Transverse colon (tissue), 4 donors: Measurements from ENCODE around the gene ATP9B. TPM values are rescaled to one million over a fixed set of nuclear protein-coding genes. Genes with fewer than 3 reads are reported as not detected.

Source experiments
- DNase-seq: peaks from one replicate; pipeline ENCODE4 v3.0.0-alpha.2; 2019
- H3K27ac ChIP-seq, 4 donors: fragments of 200-600 bp; sonication (generic); 2 replicates each; pipeline ENCODE4 v1.5.1; 2016 to 2018; ENCODE audit warnings: inconsistent platforms in 4 of 4
- H3K27me3 ChIP-seq: fragments of 200-600 bp; sonication (generic); 2 replicates; pipeline ENCODE4 v1.5.1; 2017; ENCODE audit warnings: inconsistent platforms
- H3K36me3 ChIP-seq, 4 donors: fragments of 200-600 bp; sonication (generic); 2 replicates each; pipeline ENCODE4 v1.5.1; 2017 to 2019; ENCODE audit warnings: inconsistent platforms in 4 of 4
- H3K4me1 ChIP-seq, 4 donors: fragments of 200-600 bp; sonication (generic); 2 replicates each; pipeline ENCODE4 v1.5.1; 2017 to 2020; ENCODE audit warnings: inconsistent platforms in 4 of 4
- H3K4me3 ChIP-seq, 4 donors: fragments of 200-600 bp; sonication (generic); 1 replicate in 1 of 4; 2 replicates in 3 of 4; pipeline versions ENCODE4 v1.5.1 to v1.6.1; 2017 to 2019; ENCODE audit warnings: inconsistent platforms in 4 of 4
- H3K9me3 ChIP-seq, 2 donors: fragments of 200-600 bp; sonication (generic); 2 replicates each; pipeline ENCODE4 v1.5.1; 2017 to 2019; ENCODE audit warnings: inconsistent platforms in 2 of 2
- CTCF ChIP-seq, 5 experiments: fragments of 200-600 bp in 3 of 5; fragments of 450-650 bp in 2 of 5; sonication (generic) in 3 of 5; IDR thresholded peaks; 1 replicate in 2 of 5; 2 replicates in 3 of 5; pipeline ENCODE4 v1.5.1; 2016 to 2017; ENCODE audit warnings: antibody characterized with exemption in 5 of 5, inconsistent platforms in 3 of 5, mild to moderate bottlenecking in 2 of 5, moderate library complexity in 1 of 5
- EP300 ChIP-seq: sonication (generic); formaldehyde crosslinking; IDR thresholded peaks from one replicate; pipeline ENCODE4 v1.6.1; 2017; ENCODE audit warnings: antibody characterized with exemption, low read depth
- POLR2A ChIP-seq: fragments of 450-650 bp; IDR thresholded peaks from one replicate; pipeline ENCODE4 v1.6.1; 2016; ENCODE audit warnings: antibody characterized with exemption, mild to moderate bottlenecking, moderate library complexity
- POLR2AphosphoS5 ChIP-seq, 3 donors: sonication (generic); formaldehyde crosslinking; IDR thresholded peaks; one replicate each; pipeline ENCODE4 v1.6.1; 2016; ENCODE audit warnings: antibody characterized with exemption in 3 of 3
- WGBS, 2 donors: methylation state at CpG; one replicate each; pipeline ENCODE4 v1.1.5; 2018; ENCODE audit warnings: low coverage in 1 of 2; 5-methylcytosine and 5-hydroxymethylcytosine counted together
- in situ Hi-C, 4 donors: fragments of 200-750 bp; cut with MboI; loops; one replicate each; pipeline versions ENCODE4 v1.15.0 to v1.15.1; 2017; ENCODE audit warnings: low sequenced_read_pairs in 3 of 4, low pct_ligation_motif_present in 1 of 4, low pct_unique_long_range_greater_than_20kb in 1 of 4
- intact Hi-C: fragments of 100-400 bp; cut with DNase I; formaldehyde crosslinking; loops from one replicate; pipeline ENCODE4 v1.15.1; 2023; ENCODE audit warnings: low total_unique reads
- total RNA-seq, 4 donors: library from RNA; depleted of rRNA; stranded (reverse); fragments of >200 nt; gene quantifications; one replicate each; pipeline ENCODE4 v1.1.0, GENCODE V29; 2016

ATP9B gene
- total RNA-seq, 4 donors from 2014 or later = 36.3 to 70.3 (median 41.6) TPM

- Histone ChIP-seq H3K4me3 (no peak overlapping the region), H3K36me3 (peaks cover 0 to 28% (median 8%) of the 10 kb centered on the region in 4 donors)
These were observed 276.2 kb downstream of the ATP9B start for GRCh38 chr18:79345366-79345765.

GRCh38 chr18:79345981-79346380, 276.8 kb downstream of the ATP9B start:
- TF ChIP-seq CTCF (IDR thresholded peaks at IDR 0.05) = no peak
- intact Hi-C loops = no loop called here

More at GRCh38 chr18:79345366-79345765, 276.2 kb downstream of the ATP9B start:
- no peak for DNase-seq
- Histone ChIP-seq H3K9me3 (no peaks in the 10 kb centered on the region), H3K27me3 (no peaks in the 10 kb centered on the region), H3K27ac (no peak overlapping the region), H3K4me1 (peaks cover 0 to 4% (median 0%) of the 10 kb centered on the region in 4 donors)
- intact Hi-C loops = no loop called here
- TF ChIP-seq EP300 (no peak), POLR2A (no peak), POLR2AphosphoS5 (IDR thresholded peaks at IDR 0.05) (no peak), CTCF (IDR thresholded peaks at IDR 0.05) (no peak)
- WGBS, 2 donors = 97 to 100% methylated on average over 2 to 11 of the region's 11 CpGs
- in situ Hi-C loops = no loop called here

GRCh38 chr18:79348066-79348465, 278.9 kb downstream of the ATP9B start:
- Histone ChIP-seq H3K9me3 (no peaks in the 10 kb centered on the region), H3K4me3 (no peak overlapping the region), H3K27ac (no peak overlapping the region), H3K4me1 (peaks cover 0 to 4% (median 0%) of the 10 kb centered on the region in 4 donors), H3K27me3 (no peaks in the 10 kb centered on the region), H3K36me3 (peaks cover 0 to 28% (median 8%) of the 10 kb centered on the region in 4 donors)
- WGBS, 2 donors = 90 to 92% methylated on average over 4 to 5 of the region's 5 CpGs
- DNase-seq = no peak
- intact Hi-C loops = no loop called here
- in situ Hi-C loops = no loop called here
- TF ChIP-seq EP300 (no peak), POLR2A (no peak), CTCF (IDR thresholded peaks at IDR 0.05) (no peak), POLR2AphosphoS5 (IDR thresholded peaks at IDR 0.05) (no peak)

More at GRCh38 chr18:79345981-79346380, 276.8 kb downstream of the ATP9B start:
- H3K27me3 ChIP-seq = no peaks in the 10 kb centered on the region
- H3K27ac ChIP-seq = no peak overlapping the region
- H3K4me3 ChIP-seq = no peak overlapping the region
- peaks cover 0 to 28% (median 8%) of the 10 kb centered on the region in 4 donors for H3K36me3 ChIP-seq
- 97% methylated on average over 25 of the region's 26 CpGs; no CpG with 5 or more reads in 1 of the 2 donors for WGBS, 2 donors
- no peaks in the 10 kb centered on the region for H3K9me3 ChIP-seq
- peaks cover 0 to 4% (median 0%) of the 10 kb centered on the region in 4 donors for H3K4me1 ChIP-seq
- DNase-seq = no peak
- in situ Hi-C loops = no loop called here

DNA sequence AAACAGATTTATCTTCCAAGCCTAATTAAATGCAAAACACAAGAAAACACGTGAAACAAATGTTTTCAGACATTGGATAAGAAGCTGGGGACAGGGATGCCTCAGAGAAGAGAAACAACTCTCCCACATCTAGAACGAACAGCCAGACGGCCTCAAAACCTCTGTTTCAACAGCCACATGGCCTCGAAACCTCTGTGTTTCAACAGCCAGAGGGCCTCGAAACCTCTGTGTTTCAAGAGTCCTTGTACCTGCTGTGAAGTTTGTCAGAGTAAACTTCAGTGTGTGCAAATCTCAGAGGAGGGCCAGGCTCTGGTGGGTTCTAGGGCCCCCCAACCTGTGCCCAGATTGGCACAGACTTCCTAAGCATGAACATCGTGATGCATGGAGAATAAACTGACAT, 283.2 kb downstream of the ATP9B start:
- WGBS, 2 donors = 71 to 77% methylated on average over 4 to 6 of the region's 6 CpGs
- Histone ChIP-seq H3K36me3 (peaks cover 0 to 5% (median 0%) of the 10 kb centered on the region in 4 donors), H3K27me3 (no peaks in the 10 kb centered on the region), H3K27ac (no peak overlapping the region), H3K4me1 (no peaks in the 10 kb centered on the region), H3K4me3 (no peak overlapping the region), H3K9me3 (no peaks in the 10 kb centered on the region)
- no peak for TF ChIP-seq POLR2AphosphoS5 (IDR thresholded peaks at IDR 0.05)
- no peak for TF ChIP-seq EP300
- TF ChIP-seq POLR2A = no peak
- TF ChIP-seq CTCF (IDR thresholded peaks at IDR 0.05) = no peak
- in situ Hi-C loops = no loop called here
- intact Hi-C loops = no loop called here
- no peak for DNase-seq
